Stimulated activated CD4-positive, alpha-beta T cell treated with anti-CD3 and anti-CD28 coated beads, Interleukin-1b, Interleukin-23, amount 100 ng/mL, for 1 hour (primary cell): ENCODE results near the gene ITLN1.
"Not testable (repeated sequence)": the region's sequence is repeated elsewhere in the genome, so short reads cannot be mapped to it uniquely, and the experiment has no call there.

ENCODE experiments used
- DNase-seq, 2 donors: peaks; one replicate each; pipeline ENCODE4 v3.0.0-alpha.2; 2020; ENCODE audit warnings: low read depth in 2 of 2

ITLN1 gene

DNA sequence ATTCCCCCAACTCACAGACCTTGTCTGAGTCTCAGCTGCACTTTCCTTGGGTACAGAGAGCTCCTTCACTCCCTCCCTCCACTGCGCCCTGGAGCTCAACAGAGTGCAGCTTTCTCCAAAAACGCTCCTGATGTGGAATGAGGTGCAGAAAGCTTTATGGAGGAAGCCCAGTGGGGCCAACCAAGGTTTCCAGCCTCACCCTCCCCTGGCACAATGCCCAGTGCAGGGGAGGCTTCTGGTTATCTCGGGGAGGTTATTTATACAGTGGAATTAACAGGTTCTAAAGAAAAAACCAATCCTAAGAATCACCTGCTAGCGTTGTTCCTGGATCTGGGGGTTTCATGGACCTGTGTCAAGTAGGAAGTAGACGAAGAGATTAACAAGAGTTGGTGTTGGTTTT is at the start of gene ITLN1:
Gene ITLN1 (minus strand): TSS at position 139 of the 400 bp plus-strand sequence. CDS start 303 bp downstream, outside the sequence.
- no peak for DNase-seq

DNA sequence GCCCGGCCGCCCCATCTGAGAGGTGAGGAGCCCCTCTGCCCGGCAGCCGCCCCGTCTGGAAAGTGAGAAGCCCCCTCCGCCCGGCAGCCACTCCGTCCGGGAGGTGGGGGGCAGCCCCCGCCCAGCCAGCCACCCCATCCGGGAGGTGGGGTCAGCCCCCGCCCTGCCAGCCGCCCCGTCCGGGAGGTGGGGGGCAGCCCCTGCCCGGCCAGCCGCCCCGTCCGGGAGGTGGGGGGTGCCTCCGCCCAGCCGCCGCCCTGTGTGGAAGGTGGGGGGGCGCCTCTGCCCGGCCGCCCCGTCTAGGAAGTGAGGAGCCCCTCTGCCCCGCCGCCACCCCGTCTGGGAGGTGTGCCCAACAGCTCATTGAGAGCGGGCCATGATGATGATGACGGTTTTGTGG is 48.3 kb upstream of the ITLN1 start:
- DNase-seq: not testable (repeated sequence)

DNA sequence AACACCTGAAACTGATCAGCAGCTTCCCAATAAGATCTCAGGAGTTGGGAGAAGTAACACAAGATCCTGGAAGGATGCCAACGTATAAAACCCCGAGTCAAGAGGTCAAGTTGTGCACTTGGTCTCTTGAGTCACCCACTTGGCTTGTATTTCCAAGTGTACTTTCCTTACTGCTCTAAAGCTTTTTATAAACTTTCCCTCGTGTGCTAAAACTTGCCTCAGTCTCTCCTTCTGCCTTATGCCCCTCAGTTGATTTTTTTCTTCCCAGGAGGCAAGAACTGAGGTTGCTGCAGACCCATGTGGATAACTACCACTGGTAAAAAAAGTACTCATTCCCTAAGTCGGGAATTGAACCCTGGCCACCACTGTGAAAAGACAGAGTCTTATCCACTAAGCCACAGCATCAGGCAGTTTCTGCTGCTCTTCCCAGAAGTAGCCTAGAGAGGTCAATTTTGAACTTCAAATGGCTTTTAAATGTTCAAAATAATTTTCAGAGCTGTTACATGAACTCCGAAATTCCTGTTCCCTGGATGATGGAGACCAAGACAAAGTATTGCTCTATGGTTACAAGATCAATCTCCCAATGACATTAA is 40.8 kb upstream of the ITLN1 start:
- no peak for DNase-seq

DNA sequence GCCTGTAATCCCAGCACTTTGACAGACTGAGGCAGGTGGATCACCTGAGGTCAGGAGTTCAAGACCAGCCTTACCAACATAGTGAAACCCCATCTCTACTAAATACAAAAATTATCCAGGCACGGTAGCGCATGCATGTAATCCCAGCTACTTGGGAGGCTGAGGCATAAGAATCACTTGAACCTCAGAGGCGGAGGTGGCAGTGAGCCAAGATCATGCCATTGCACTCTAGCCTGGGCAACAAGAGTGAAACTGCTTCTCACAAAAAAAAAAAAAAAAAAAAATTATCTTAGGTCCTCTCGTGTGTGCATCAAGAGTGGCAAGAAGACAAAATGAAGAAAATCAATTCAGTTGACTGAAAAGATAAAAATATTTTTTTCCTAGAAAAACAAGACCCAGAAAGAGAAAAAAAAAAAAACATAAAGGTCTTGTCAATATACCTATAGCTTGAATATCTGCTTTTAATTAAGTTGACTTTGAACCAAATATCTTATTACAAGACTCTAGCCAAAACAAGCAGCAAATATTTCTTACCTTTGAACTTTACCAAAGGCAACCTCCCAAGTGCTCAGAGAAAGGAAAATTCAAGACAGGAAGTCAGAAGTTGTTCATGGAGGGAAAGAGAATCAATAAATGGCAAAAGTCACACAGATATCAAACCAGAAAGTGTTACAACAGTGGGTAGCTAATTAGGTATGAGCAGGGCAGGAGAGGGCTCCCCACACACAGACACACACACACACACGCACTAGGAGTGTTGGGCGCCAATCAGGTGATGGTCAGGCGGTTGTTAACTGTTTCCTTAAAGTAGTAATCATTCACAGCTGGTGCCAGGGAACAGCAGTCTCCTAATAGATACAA is 40.0 kb upstream of the ITLN1 start:
- no peak for DNase-seq

DNA sequence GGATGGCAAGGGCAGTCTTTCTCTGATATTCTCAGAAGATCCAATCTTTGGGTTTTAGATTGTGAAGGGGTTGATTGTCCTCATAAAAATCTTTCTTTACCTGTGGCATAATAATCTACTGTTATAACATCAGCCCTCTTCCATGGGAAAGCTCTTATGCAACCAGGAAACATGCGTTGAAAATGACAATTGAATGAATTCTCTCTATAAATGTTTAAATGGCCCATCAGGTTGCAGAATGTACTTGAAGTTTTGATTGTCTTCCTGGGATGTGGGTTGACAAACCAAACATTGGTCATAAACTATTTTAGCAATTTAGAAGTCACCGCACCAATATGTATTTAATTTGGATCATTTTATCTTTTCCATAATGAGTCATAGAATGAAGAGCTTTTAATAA is 31.7 kb upstream of the ITLN1 start:
- no peak for DNase-seq

DNA sequence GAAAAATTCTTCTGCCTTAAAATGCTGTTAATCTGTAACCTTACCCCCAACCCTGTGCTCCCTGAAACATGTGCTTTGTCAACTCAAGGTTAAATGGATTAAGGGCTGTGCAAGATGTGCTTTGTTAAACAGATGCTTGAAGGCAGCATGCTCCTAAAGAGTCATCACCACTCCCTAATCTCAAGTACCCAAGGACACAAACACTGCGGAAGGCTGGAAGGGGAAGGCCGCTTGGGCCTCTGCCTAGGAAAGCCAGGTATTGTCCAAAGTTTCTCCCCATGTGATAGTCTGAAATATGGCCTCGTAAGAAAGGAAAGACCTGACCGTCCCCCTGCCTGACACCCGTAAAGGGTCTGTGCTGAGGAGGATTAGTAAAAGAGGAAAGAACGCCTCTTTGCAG is 28.2 kb upstream of the ITLN1 start:
- not testable (repeated sequence) for DNase-seq

DNA sequence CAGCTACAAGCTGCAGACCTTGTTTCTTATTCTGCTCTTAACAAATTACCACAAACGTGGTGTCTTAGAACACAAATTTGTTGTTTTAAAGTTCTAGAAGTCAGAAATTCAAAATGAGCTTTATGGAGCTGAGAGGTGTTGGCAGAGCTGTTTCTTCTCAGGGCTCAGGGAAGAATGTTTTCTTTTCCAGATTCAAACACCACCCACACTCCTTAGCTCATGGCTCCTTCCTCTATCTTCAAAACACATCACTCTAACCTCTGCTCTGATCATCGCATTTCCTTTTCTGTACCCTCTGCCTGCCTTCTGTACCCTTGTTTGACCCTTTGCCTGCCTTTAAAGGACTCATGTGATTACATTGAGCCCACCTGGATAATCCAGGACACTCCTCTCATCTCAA is 26.9 kb upstream of the ITLN1 start:
- no peak for DNase-seq

DNA sequence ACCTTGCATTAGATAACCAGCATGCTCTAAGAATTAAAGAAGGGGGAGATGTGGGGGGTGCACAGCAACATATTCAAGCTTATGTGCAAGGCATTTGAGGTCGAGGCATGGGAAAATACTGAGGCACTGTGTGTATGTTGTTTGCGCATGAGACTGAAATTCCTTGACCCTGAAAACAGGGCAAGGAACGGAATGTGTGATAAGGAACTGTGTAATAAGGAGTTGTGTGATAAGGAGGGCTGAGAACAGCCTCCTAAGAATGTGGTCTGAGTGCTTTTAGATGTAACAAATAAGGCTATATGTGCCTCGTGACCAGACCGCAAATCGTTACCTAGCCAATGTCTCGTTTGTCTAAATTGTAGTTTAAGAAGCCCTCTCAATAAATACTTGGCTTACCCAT is 26.5 kb upstream of the ITLN1 start:
- no peak for DNase-seq

DNA sequence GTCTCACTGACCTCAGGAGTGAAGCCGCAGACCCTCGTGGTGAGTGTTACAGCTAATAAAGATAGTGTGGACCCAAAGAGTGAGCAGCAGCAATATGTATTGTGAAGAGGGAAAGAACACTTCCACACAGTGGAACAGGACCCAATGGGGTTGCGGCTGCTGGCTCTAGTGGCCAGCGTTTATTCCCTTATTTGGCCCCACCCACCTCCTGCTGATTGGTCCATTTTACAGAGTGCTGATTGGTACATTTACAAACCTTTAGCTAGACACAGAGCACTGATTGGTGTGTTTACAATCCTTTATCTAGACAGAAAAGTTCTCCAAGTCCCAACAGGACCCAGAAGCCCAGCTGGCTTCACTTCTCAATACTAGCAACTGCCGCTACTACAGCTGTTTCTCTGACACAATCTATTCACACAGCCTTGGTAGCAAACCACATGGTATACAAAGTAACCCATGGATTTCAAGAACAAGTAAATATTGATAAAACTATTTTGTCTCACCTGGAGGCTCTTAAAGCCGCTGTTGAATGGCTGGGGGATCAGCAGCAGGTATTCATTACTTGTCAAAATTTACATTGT is 25.3 kb upstream of the ITLN1 start:
- DNase-seq: no peak

DNA sequence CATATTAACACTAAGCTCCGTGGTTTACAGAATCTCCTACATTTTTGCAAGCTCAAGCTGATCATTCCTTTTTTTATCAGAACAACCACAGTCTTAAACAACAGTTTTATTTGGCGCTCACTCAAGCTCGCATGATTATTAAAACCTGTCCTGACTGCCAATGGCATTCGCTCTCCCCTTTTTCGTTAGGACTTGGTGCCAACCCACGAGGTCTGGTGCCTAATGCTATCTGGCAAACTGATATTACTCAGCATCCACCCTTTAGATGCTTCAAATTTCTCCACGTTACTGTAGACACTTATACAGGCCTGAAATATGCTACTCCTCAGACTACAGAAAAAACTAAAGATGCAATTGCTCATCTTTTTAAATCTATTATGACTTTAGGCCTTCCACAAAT is 23.0 kb upstream of the ITLN1 start:
- no peak for DNase-seq

DNA sequence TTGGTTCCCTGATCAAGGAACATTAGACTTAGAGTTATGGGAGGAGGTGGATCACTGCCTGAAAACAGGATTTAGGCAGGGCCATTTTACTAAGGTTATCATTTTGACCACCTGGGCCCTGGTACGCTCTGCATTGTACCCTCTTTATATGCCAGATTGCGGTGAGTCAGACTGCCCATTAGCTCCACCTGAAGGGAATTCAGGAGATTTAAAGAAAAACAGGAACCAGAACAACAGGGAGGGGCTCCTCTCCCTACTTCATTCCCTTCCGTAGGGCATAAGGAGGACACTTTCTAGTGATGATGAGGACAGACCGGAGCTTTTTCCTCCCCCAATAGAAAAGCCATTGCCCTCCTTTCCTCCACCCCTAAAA is 20.6 kb upstream of the ITLN1 start:
- DNase-seq: no peak

DNA sequence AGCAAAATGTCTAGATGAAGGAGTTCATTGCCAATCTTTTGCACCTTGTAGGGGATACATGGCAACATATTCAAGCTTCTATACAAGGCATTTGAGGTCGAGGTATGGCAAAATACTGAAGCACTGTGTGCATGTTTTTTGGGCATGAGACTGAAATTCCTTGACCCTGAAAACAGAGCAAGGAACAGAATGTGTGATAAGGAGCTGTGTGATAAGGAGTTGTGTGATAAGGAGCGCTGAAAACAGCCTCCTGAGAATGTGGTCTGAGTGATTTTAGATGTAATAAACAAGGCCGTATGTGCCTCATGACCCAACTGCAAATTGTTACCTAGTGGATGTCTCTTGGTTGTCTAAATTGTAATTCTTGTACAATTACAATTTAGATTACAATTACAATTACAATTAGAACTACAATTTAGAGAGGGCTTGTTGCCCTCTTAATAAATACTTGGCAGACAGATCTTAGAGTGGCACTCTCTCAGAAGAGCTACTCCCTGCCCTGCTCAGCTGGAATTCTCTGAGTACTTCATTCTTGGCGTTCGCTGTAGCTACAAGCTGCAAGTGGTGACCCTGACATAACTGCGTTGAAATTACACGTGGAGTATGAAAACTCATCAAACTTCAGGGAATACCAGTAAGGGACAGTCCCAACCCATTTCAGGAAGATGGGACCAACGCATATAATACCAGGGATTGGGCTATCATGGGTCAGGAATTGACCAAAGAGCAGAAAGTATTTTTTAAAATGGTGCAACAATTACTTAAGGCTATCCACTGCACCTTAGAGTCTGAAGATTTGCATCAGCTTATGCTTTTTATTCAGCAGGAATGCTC is 20.0 kb upstream of the ITLN1 start:
- DNase-seq: no peak

DNA sequence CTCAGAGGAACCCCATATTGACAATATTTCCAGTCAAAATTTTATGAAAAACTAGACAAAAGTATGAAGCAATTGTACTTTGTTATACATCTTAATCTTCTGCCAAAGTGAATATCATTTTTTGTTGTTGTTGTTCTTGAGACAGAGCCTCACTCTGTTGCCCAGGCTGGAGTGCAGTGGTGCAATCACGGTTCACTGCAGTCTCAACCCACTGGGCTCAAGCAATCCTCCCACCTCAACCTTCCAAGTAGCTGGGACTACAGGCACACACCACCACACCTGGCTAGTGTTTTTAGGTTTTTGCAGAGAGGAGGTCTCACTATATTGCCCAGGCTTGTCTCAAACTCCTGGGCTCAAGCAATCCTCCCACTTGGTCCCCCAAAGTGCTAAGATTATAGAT is 17.3 kb upstream of the ITLN1 start:
- not testable (repeated sequence) for DNase-seq

DNA sequence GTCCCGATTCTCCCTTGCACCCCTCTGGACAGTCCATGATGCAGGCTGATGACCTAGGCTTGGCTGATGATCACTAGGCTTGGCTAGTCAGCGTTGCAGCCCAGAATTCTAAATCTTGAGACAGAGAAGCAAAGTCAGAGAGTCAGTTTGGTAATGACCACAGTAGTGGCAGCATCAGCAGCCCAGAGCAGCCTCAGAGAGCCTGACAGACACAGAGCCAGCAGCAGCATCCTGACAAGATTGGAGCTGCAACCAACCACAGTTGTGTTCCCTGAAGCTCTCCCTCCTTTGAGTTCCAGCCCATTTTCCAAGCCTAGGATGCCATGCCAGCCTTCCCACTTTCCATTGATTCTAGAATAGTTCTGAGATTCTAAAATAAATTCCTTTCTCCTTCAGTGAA is 16.8 kb upstream of the ITLN1 start:
- no peak for DNase-seq

DNA sequence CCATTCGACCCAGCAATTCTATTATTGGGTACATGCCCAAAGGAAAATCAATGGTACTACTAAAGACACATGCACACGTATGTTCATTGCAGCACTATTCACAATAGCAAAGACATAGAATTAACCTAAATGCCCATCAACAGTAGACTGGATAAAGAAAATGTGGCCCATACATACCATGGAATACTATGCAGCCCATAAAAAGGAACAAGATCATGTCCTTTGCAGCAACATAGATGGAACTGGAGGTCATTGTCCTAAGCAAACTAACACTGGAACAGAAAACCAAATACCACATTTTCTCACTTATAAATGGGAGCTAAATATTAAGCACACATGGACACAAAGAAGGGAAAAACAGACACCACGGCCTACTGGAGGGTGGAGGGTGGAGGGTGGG is 15.7 kb upstream of the ITLN1 start:
- DNase-seq: not testable (repeated sequence)

DNA sequence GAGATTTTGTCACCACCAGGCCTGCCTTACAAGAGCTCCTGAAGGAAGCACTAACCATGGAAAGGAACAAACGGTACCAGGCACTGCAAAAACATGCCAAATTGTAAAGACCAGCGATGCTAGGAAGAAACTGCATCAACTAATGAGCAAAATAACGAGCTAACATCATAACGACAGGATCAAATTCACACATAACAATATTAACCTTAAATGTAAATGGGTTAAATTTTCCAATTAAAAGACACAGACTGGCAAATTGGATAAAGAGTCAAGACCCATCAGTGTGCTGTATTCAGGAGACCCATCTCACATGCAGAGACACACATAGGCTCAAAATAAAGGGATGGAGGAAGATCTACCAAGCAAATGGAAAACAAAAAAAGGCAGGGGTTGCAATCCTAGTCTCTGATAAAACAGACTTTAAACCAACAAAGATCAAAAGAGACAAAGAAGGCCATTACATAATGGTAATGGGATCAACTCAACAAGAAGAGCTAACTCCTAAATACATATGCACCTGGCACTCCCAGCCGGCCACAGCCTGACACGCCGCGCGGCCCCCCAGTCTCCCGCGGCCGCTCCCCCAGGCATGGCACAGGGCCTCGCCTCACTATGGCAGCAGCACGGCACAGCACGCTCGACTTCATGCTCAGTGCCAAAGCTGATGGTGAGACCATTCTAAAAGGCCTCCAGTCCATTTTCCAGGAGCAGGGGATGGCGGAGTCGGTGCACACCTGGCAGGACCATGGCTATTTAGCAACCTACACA is 9.6 kb upstream of the ITLN1 start:
- DNase-seq: not testable (repeated sequence)

DNA sequence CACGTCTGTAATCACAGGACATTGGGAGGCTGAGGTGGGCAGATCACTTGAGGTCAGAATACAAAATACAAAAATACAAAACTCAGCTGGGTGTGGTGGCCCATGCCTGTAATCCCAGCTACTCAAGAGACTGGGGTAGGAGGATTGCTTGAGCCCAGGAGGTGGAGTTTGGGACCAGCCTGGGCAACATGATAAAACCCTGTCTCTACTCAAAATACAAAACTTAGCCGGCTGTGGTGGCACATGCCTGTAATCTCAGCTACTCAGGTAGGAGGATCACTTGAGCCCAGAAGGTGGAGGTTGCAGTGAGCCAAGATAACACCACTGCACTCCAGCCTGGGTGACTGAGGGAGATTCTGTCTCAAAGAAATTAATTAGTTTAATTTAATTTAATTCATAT is 6.5 kb upstream of the ITLN1 start:
- DNase-seq: no peak

DNA sequence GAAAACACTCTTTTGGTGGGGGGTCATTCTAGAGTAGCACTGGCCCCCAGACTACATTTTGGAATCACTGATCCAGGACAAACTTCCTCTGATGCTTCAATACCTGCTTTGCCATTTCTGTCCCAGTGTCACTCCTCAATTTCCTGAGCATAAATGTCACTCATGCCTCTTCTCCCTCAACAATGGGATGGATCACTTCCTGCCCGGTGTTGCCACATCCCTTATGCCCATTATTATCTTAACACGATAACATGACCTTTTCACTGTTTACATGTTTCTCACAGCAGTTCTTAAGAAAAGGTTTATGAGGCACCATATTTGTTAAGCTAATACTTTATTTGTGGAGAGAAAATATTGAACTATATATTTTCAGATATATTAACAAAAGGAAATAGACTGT is 3.9 kb upstream of the ITLN1 start:
- DNase-seq: no peak

DNA sequence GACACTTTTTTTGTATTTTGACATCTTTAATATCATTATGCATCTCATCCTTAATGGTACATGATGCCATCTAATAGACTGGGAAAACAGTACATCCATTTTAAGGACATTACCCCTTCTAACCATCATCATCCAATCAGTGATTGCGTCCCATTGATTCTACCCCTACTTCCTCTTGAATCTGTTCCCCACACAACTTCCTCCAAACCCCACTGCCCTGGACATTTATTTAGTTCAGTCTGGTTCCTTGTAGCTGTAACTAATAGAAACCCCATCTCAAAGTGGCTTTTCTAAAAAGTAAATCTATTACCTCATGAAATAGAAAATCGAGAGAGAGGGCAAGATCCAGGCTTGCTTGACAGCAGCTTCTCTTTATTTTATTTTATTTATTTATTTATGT is 2.1 kb upstream of the ITLN1 start:
- DNase-seq: no peak

DNA sequence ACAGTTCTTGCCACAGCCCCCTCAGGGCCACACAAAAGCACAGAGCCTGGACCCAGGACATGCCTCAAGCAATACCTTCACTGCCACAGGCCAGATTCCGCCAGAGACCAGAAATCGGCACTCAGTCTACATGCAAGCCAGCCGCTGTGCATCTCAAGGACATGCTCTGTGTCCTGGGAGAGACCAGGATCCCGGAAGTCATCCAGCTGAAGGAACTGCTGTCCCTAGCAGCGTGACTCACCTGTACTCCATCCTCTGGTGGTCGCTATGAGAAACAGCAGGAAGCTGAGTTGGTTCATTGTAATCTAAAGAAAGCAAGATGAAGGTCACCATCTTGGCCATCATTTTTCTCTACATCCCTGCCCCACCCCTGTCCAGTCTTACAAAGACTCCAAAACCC is 401 bp downstream of the ITLN1 start:
- DNase-seq: no peak
